HG02870 (cell line): ENCODE results near the gene SFRP5.

Experiments used
- ATAC-seq: cut with Tn5 transposase; IDR thresholded peaks from one replicate; pipeline ENCODE4 v1.9.1; 2021; ENCODE audit warnings: mild to moderate bottlenecking, moderate library complexity; ENCODE audit not compliant: unreplicated experiment

Gene SFRP5, protein sequence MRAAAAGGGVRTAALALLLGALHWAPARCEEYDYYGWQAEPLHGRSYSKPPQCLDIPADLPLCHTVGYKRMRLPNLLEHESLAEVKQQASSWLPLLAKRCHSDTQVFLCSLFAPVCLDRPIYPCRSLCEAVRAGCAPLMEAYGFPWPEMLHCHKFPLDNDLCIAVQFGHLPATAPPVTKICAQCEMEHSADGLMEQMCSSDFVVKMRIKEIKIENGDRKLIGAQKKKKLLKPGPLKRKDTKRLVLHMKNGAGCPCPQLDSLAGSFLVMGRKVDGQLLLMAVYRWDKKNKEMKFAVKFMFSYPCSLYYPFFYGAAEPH

DNA sequence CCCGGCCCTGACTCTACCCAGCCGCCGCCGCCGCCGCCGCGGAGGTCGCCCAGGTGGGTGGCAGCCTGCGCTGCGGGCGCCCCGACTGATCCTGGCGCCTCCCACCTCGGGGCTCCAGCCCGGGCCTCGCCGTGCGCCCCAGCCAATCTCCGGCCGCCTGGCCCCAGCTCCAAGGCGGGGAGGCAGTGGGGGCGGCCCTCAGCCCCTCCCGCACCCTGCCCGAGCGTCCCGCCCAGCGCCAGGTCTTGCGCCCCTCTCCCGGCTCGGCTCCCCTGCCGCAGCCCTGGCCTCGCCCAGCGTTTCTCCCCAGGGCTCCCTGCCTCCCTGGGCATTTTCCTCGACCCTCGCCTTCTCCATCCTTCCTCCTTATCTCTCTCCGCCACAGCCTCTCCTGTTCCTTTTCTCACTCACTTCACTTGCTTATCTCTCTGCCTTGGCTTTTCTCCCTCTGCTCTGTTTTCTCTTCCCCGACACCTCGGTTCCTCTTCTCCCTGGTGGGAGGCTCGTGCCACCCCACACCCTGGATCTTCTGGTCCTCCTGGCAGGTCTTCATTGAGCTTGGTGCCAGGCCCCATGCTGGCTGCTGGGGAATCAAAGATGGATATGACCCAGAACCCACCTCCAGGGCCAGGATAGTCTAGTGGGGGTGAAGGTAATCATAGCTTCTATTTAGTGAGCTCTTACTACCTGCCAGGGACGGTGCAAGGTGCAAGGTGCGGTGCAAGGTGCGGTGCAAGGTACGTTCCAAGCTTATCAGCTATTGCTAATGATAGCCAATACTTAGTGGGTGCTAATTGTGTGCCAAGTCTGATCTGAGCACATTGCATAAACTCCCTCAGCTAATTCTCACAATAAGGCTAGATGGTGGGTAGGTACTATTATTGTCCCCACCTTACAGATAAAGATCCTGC is at the start of gene SFRP5:
SFRP5 (minus strand) TSS at position 87 of the 911 bp plus-strand sequence. CDS start 166 bp downstream, outside the sequence.
- ATAC-seq = no peak

DNA sequence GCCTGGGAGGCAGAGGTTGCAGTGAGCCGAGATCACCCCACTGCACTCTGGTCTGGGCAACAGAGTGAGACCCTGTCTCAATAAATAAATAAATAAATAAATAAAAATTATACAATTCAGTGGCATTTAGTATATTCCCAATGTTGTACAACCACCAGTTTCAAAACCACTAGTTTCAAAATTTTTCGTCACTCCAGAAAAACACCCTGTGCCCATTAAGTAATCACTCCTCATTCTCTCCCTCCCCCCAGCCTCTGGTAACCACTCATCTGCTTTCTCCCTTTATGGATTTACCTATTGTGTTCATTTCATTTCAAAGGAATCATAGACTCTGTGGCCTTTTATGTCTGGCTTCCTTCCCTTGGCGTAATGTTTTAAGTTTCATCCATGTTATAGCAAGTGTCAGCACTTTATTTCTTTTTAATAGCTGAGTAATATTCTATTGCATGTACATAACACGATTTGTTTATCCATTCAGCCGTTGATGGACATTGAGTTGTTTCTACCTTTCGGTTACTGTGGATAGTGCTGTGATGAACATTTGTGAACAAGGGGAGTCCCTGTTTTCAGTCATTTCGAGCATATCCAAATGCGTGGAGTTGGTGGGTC is 48.4 kb upstream of the SFRP5 start:
- no peak for ATAC-seq

DNA sequence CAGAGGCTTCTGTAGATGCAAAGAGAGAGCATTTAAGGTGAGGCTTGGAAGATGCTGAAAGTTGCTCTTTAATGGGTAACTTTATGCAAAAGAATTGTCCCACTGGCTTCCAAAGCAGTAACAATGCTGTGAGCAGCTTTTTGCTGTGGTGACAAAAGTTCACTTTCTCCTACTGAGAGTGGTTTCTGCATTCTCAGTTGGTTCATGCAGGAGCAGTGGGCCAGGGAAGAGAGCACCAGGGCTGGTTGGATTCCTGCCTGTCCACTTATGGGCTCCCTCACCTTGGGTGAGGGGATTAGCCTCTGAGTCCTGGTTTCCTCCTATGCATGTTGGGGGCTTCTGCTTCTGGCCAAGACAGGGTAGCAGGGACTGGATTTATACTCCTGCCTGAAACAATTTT is 46.8 kb upstream of the SFRP5 start:
- no peak for ATAC-seq

DNA sequence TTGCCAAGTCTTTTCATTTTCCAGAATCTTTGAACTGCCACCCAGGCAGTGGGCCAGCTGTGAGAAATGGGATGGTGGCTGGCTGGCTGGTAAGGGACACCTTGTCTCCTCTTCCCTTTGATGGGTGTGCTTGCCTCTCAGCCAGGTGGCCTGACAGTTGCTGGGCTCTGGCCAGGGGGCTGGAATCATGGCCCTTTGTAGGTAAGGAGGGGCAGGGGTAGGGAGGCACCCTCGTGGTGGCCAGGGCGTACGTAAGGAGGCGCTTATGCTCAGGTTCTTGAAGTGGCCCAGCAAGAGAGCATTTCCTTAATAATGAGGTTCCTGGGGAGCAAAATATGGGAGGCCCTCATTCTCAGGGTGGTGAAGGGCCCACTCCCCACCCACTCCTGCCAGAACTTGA is 44.8 kb upstream of the SFRP5 start:
- ATAC-seq = no peak

DNA sequence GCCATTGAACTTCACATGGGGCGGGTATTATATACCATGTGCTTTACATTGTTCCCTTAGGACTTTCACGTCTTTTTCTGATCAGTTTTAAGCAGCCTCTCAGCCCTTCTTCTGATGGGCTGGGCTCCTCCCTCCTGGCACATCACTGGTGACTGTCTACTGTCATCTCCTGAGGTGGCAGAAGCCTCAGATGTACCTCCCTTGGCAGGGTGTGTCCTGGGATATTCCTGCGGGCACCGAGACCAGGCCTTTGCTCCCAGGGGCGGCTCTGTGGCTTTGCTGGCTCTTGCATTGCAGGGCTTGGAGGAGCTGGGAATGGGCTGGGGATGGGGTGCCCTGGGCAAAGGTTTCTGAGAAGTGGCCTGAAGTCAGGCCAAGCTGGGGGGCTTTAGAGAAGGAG is 43.2 kb upstream of the SFRP5 start:
- no peak for ATAC-seq

DNA sequence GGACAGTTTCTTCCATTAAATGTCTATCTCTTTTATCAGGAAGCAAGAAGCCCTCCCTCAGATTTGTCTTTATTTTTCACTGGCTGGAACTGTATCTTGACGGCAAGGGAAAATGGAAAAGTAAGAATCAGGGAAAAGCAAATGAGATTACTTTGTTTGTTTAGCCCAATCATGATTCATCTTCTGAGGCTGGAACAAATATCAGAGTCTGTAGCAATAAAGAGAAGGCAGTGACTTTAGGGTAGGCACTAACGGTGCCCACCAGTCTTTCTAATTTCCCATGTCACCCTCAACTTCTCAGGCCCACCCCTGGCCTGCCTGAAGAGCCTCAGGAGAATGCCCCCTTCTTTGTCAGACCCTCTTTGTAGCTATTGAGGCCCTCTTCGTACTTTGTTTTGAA is 41.5 kb upstream of the SFRP5 start:
- ATAC-seq = no peak

DNA sequence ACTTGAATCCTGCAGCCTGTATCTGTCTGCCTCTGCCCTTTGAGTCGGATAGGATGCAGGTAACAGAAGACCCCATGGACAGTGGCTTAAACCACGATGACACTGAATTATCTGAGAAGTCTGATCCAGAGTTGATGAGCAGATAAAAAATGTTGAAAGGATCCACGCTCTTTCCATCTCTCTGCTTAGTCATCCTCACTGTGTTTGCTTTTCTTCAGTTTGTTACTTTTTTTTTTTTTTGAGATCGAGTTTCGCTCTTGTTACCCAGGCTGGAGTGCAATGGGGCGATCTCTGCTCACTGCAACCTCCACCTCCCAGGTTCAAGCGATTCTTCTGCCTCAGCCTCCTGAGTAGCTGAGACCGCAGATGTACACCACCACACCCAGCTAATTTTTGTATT is 40.9 kb upstream of the SFRP5 start:
- no peak for ATAC-seq

DNA sequence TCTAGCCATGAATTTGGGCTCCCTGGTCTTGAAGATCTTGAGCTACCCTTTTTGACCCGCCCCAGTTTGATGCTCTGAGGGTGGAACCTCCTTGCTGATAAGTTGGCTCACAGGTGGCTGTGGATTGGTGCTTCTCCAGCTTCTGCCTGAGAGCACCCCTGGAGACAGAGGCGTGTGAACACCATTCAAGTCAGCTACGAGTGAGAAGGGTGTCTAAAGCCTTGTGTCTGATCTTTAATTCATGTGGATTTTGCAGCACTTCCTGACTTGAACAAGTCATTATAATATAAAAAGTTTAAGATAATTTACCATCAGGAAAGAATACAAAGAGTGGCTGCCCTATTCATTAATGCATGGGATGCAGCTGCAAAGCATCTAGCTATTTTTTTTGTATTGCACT is 40.2 kb upstream of the SFRP5 start:
- ATAC-seq = no peak

DNA sequence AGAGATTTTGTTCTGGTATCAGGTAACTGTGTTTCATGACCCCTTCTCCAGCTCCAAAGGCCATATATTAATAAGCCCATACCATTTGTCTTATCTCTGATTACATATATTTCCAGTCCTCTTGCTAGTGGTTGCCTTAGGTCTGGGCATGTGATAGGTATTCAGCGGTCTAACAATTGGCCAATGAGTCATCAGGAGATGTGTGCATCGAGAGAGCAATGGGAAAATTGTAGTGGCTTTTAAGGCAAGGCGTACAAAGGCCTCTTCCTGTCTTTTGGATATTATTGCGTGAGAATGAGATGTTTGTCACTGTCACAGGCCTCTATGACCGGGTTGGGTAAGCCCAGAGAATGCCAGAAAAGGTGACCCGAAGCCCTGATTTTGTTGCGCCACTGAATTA is 38.6 kb upstream of the SFRP5 start:
- ATAC-seq = no peak

DNA sequence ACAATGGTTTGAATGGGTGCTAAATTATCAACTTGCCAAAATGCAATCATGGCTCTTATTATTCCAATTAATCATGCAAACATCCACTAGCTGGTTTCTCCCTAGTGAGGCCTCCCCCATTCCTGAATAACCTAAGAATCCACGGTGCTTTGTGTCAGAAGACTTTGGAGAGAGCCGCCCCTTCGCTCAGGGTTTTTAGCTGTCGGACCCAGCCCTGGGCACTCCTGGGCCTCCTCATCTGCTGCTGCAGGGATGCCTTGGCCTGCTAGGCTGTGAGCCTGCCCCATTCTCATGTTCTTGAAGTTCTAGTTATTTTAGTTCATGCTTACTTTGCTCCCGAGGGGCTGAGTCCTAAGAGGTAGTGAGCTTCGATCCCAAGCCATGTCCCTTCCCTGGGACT is 34.1 kb upstream of the SFRP5 start:
- ATAC-seq = no peak

DNA sequence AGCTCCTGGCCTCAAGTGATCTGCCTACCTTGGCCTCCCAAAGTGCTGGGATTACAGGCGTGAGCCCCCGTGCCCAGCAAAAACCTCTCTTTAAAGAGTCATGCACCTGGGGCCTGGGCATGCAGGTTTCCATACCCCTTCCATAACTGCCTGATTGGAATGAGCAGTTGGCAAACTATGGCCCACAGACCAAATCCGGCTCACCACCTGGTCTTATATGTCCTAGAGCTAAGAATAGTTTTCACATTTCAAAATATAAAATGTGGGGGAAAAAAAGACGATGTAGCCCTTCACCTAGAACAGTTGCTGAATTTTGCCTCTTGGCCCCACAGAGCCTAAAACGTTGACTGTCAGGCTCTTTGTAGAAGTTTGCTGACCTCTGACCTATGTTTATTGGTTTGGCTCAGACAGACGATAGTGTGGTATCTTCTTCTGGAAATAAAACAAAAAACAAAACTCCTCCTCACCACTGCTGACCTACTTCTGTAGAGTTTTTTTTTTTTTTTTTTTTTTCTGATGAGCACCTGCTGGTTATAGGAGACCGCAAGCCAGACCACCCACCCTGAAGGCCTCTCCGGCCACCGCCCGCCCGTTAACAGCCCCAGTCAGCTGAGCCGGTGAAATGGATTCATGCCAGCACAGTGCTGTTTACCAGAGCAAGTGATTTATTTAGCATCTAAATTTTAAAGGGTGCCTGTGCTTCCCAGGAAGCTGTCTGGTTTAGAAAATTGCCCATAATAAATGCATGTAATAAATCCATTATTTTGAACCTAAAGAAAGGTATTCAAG is 33.5 kb upstream of the SFRP5 start:
- no peak for ATAC-seq

DNA sequence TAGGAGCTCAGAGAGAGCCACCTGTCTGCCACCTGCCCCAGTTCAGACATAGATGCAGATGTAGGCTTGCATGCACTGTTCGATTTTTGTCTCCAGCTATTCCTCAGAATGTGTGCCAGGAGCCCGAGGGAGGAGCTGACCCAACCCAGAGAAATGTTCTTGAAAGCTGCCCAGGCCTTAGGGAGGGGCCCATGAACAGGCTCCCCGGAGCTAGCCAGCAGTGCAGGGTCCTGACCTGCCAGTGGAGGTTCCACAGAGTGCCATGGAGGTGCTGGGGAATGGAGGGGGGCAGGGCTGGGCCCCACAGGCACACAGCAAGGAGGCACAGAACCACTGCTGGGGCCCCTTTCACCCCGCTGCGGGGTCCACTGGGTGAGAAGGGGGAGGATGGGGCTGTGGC is 29.6 kb upstream of the SFRP5 start:
- ATAC-seq = no peak

DNA sequence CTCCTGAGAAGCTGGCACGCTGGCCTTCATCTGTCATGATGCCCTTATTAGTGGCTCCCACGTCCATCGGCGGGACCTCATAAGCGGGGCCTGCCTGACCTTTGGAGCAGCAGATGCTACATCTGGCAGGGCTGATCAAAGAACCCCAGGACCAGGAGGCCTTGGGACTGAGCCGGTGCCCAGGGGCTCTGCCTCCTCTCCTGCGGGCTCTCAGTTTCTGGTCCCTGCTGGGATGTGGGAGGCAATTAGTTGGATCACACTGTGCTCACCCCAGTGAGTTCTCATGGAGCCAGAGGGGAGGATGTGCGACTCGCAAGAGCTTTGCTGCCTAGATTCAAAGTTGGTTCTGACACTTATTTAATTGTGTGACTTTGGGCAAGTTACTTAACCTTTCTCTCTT is 28.7 kb upstream of the SFRP5 start:
- ATAC-seq = no peak

DNA sequence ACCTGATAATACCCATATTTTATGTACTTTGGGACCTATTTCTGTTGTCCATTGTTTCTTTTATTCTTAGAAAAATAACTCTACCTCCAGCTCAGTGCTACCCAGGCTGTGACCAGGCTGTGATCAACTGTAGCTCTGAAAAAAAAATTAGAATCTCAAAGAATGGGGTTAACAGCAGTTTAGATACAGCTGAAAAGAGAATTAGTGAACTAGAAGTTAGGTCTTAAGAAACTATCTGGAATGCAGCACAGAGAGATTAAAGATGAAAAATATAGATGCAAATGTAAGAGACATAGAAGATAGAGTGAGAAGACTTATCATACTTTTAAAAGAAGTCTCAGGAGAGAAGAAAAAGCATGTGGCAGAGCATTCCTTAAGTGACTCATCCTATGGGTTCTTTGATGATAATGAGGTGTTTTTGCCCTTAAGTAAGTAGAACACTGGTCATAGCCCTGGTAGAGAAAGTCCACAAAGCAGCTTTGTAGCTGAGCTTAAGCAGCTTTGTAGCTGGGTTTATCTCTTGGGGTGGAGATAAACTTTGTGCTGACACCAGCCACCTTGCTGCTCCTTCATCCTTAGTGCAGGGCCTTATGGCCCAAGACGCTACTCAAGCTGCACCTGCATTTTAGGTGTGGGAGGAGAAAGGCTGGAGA is 27.3 kb upstream of the SFRP5 start:
- ATAC-seq = no peak

DNA sequence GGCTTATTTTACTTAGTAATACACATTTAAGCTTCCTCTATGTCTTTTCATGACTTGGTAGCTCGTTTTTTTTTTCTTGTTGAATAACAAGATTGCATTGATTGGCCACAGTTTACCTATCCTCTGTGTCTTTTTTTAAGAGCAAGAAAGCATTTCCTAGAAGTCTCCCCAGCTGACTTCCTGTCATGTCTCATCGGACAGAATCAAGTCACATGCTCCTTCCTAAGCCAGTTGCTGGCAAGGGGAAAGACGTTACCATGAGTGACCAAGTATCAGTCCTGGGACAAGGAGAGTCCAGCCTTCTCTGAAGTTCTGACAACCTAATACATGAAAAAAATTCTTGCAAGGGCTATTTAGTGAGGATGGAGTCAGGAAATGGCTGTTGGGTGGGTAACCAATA is 24.9 kb upstream of the SFRP5 start:
- ATAC-seq = no peak

DNA sequence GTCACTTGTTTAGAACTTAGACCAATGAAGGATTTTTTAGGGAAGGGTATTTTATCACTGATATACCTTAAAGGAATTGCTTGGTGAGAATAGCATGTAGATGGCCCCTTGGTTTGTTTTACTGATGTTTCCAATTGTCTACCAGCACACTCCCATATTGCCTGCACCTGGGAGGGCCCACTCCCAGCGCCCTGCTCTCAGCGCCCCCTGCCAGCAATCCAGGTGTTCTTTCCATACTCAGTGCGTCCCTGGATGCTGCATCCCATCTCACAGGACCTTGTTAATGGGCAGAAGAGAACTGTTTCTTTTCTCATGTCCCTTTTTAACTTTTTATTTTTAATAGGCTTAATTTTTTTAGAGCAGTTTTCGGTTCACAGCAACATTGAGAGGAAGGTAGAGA is 24.1 kb upstream of the SFRP5 start:
- no peak for ATAC-seq

DNA sequence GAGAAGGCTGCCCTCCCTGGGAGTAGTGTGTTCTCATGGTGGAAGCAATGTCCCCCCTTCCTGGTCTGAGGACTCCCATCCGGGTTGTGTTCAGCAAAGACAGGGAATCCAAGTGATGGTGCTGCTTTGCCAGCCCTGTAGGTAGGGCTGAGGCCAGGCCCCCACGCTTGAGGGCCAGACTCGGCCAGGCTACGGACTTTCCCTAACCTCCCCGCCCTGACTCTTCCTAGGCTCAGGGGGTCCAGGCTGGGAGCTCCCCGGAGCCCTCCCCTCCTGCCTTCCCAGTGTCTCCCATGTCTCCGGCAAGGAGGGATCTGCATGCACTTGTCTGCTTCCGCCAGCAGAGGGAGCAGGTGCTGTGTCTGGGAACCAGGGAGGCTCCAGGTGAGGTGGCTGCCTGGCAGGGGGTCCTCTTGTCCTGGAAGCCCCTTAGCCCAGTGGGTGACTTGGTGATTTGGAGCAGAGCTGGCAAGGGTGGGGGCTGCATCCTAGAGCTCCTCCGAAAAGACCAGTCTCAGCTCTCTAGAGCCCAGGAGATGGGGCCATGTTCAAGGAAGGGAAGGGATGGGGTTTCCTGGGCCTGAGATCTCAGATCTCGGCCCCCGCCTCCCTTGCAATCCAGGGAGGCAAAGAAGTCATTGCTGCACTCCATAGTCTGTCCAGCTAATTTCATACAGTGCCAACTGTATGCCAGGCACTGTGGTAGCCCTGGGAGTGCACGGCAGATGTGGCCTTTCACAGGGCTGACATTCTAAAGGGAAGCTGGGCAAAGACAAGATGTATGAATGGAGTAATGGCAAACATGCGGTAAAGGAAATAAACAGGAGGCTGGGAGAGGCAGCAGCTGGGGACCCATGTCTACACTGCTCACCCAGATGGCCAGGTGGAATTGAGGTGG is 20.3 kb upstream of the SFRP5 start:
- ATAC-seq = no peak

DNA sequence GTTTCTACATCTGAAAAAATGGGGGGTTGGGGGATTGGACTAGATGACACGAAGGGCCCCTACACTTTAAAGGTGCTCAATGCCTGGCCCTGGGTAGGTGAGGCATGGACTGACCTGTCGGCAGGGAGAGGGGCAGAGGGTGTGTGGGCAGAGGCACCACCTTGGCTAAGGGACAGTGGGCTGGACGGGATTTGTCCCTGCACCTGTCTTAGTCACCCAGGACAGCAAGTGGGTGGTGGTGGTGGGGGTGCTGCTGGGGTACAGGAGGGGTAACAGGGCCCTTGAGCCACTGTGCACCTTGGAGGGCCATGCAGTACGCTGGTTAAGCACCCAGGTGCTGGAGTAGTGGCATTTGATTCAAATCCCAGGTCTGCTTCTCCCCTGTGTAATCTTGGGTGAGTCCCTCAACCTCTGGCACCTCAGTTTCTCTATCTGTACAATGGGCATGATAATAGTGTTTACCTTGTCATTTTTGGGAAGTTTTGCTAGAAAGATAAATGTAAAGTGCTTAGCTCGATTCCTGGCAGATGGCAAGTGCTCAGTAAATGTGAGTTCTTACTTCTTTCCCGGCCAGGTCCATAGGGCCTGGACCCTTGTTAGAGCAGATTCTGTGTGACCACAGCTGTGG is 18.1 kb upstream of the SFRP5 start:
- no peak for ATAC-seq
